Transverse colon (tissue), 4 donors: Measurements from ENCODE around the gene ORMDL3. TPM values are rescaled to one million over a fixed set of nuclear protein-coding genes. Genes with fewer than 3 reads are reported as not detected.
A peak's percentile ranks its signal among the peaks of the same experiment; 100 is the strongest.

Experiments
- DNase-seq: peaks from one replicate; pipeline ENCODE4 v3.0.0-alpha.2; 2019
- H3K27ac ChIP-seq, 4 donors: fragments of 200-600 bp; sonication (generic); 2 replicates each; pipeline ENCODE4 v1.5.1; 2016 to 2018; ENCODE audit warnings: inconsistent platforms in 4 of 4
- H3K27me3 ChIP-seq: fragments of 200-600 bp; sonication (generic); 2 replicates; pipeline ENCODE4 v1.5.1; 2017; ENCODE audit warnings: inconsistent platforms
- H3K36me3 ChIP-seq, 4 donors: fragments of 200-600 bp; sonication (generic); 2 replicates each; pipeline ENCODE4 v1.5.1; 2017 to 2019; ENCODE audit warnings: inconsistent platforms in 4 of 4
- H3K4me1 ChIP-seq, 4 donors: fragments of 200-600 bp; sonication (generic); 2 replicates each; pipeline ENCODE4 v1.5.1; 2017 to 2020; ENCODE audit warnings: inconsistent platforms in 4 of 4
- H3K4me3 ChIP-seq, 4 donors: fragments of 200-600 bp; sonication (generic); 1 replicate in 1 of 4; 2 replicates in 3 of 4; pipeline versions ENCODE4 v1.5.1 to v1.6.1; 2017 to 2019; ENCODE audit warnings: inconsistent platforms in 4 of 4
- H3K9me3 ChIP-seq, 2 donors: fragments of 200-600 bp; sonication (generic); 2 replicates each; pipeline ENCODE4 v1.5.1; 2017 to 2019; ENCODE audit warnings: inconsistent platforms in 2 of 2
- EP300 ChIP-seq: sonication (generic); formaldehyde crosslinking; IDR thresholded peaks from one replicate; pipeline ENCODE4 v1.6.1; 2017; ENCODE audit warnings: antibody characterized with exemption, low read depth
- POLR2A ChIP-seq: fragments of 450-650 bp; IDR thresholded peaks from one replicate; pipeline ENCODE4 v1.6.1; 2016; ENCODE audit warnings: antibody characterized with exemption, mild to moderate bottlenecking, moderate library complexity
- POLR2AphosphoS5 ChIP-seq, 3 donors: sonication (generic); formaldehyde crosslinking; IDR thresholded peaks; one replicate each; pipeline ENCODE4 v1.6.1; 2016; ENCODE audit warnings: antibody characterized with exemption in 3 of 3
- WGBS, 2 donors: methylation state at CpG; one replicate each; pipeline ENCODE4 v1.1.5; 2018; ENCODE audit warnings: low coverage in 1 of 2; 5-methylcytosine and 5-hydroxymethylcytosine counted together
- in situ Hi-C, 4 donors: fragments of 200-750 bp; cut with MboI; loops; one replicate each; pipeline versions ENCODE4 v1.15.0 to v1.15.1; 2017; ENCODE audit warnings: low sequenced_read_pairs in 3 of 4, low pct_ligation_motif_present in 1 of 4, low pct_unique_long_range_greater_than_20kb in 1 of 4
- intact Hi-C: fragments of 100-400 bp; cut with DNase I; formaldehyde crosslinking; loops from one replicate; pipeline ENCODE4 v1.15.1; 2023; ENCODE audit warnings: low total_unique reads
- total RNA-seq, 4 donors: library from RNA; depleted of rRNA; stranded (reverse); fragments of >200 nt; gene quantifications; one replicate each; pipeline ENCODE4 v1.1.0, GENCODE V29; 2016
- TF ChIP-seq, protein P1 (sequence below), 5 experiments: fragments of 200-600 bp in 3 of 5; fragments of 450-650 bp in 2 of 5; sonication (generic) in 3 of 5; IDR thresholded peaks; 1 replicate in 2 of 5; 2 replicates in 3 of 5; pipeline ENCODE4 v1.5.1; 2016 to 2017; ENCODE audit warnings: antibody characterized with exemption in 5 of 5, inconsistent platforms in 3 of 5, mild to moderate bottlenecking in 2 of 5, moderate library complexity in 1 of 5

Gene ORMDL3
- total RNA-seq, 4 donors from 2014 or later = 47.4 to 78.9 (median 56.7) TPM

GRCh38 chr17:39929646-39930407, 2.4 kb upstream of the ORMDL3 start:
- no peaks in the 10 kb centered on the region for H3K36me3 ChIP-seq
- no peak overlapping the region for H3K4me3 ChIP-seq
- intact Hi-C loops (no loop called here), in situ Hi-C loops (no loop called here)
- peak overlapping the region in 3 of 4 donors; percentile 44 to 96 (median 90) for H3K27ac ChIP-seq
- H3K27me3 ChIP-seq = no peaks in the 10 kb centered on the region
- peaks cover 16 to 35% (median 27%) of the 10 kb centered on the region in 4 donors for H3K4me1 ChIP-seq
- DNase-seq = no peak
- 89 to 100% methylated on average over 1 to 5 of the region's 5 CpGs for WGBS, 2 donors
- no peaks in the 10 kb centered on the region for H3K9me3 ChIP-seq
- TF ChIP-seq, protein P1, sequence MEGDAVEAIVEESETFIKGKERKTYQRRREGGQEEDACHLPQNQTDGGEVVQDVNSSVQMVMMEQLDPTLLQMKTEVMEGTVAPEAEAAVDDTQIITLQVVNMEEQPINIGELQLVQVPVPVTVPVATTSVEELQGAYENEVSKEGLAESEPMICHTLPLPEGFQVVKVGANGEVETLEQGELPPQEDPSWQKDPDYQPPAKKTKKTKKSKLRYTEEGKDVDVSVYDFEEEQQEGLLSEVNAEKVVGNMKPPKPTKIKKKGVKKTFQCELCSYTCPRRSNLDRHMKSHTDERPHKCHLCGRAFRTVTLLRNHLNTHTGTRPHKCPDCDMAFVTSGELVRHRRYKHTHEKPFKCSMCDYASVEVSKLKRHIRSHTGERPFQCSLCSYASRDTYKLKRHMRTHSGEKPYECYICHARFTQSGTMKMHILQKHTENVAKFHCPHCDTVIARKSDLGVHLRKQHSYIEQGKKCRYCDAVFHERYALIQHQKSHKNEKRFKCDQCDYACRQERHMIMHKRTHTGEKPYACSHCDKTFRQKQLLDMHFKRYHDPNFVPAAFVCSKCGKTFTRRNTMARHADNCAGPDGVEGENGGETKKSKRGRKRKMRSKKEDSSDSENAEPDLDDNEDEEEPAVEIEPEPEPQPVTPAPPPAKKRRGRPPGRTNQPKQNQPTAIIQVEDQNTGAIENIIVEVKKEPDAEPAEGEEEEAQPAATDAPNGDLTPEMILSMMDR (IDR thresholded peaks at IDR 0.05) = no peak
- TF ChIP-seq POLR2A = no peak
- TF ChIP-seq POLR2AphosphoS5 (IDR thresholded peaks at IDR 0.05) = no peak
- TF ChIP-seq EP300 = no peak

- TF ChIP-seq POLR2AphosphoS5 (IDR thresholded peaks at IDR 0.05) (no peak), EP300 (no peak), POLR2A (no peak)
- TF ChIP-seq, protein P1 (IDR thresholded peaks at IDR 0.05) = no peak
- no peaks in the 10 kb centered on the region for H3K36me3 ChIP-seq
- peak overlapping the region; percentile 87 to 96 (median 90) for H3K27ac ChIP-seq
- 72 to 75% methylated on average over 4 to 8 of the region's 8 CpGs for WGBS, 2 donors
- no peak overlapping the region for H3K4me3 ChIP-seq
- in situ Hi-C loops = no loop called here
- no peak for DNase-seq
- intact Hi-C loops = no loop called here
- H3K9me3 ChIP-seq = no peaks in the 10 kb centered on the region
- no peaks in the 10 kb centered on the region for H3K27me3 ChIP-seq
- H3K4me1 ChIP-seq = peaks cover 20 to 35% (median 28%) of the 10 kb centered on the region in 4 donors
Measured at GRCh38 chr17:39928858-39929645, 1.7 kb upstream of the ORMDL3 start.

DNA sequence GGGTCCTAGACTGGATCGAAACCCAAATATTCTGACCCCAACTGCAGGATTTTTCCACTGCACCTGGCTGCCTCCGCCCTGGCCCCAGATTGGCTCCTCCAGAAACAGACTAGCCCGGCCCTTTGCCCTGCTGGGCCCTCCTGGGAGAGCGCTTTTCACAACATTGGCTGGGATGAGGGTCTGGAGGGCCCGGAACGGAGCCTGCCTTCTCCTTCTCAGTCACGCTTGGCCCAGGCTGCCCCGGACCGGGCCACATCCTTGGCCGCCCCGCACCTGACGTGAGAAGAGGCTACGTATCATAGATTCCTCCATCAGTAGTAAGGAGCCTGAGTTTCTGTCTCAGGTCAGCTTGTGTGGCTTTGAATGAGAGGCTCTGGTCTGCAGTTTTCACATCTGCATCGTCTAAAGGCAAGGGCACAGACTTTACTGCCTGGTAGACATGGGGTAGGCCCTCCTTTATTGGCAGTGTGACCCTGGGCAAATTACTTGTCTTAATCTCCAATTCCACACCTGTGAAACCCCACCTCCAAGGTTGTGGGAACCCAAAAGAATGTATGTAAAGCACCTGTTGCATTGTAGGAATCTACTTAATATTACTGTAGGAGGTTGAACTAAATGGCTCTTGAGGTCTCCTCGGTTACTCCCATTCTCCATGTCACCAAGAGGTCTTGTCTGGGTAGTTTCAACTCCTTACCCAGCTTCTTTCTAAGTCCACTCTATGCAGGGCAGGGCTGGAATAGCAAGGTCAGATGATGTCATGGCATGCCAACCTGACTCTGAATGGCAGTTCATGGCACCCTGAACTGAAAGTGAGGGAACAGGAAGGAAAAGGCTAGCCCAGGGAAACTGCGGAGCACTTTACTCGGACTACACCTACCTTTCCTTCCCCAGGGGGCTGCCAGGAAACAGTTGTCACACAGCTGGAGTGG, 792 bp upstream of the ORMDL3 start:
- peaks cover 20 to 35% (median 28%) of the 10 kb centered on the region in 4 donors for H3K4me1 ChIP-seq
- WGBS, 2 donors = 27% methylated on average over 14 of the region's 17 CpGs; no CpG with 5 or more reads in 1 of the 2 donors
- in situ Hi-C loops = no loop called here
- TF ChIP-seq, protein P1 (IDR thresholded peaks at IDR 0.05) = no peak
- TF ChIP-seq POLR2A (no peak), EP300 (no peak), POLR2AphosphoS5 (IDR thresholded peaks at IDR 0.05) (no peak)
- no peaks in the 10 kb centered on the region for H3K27me3 ChIP-seq
- H3K36me3 ChIP-seq = peaks cover 0 to 6% (median 0%) of the 10 kb centered on the region in 4 donors
- H3K4me3 ChIP-seq = peak overlapping the region; percentile 42 to 79 (median 70)
- H3K27ac ChIP-seq = peak overlapping the region; percentile 87 to 96 (median 90)
- DNase-seq = peak; percentile 46
- H3K9me3 ChIP-seq = no peaks in the 10 kb centered on the region
- intact Hi-C loops = no loop called here
